Measurements from ENCODE around the gene HOGA1.

- TF ChIP-seq CTCF (IDR thresholded peaks at IDR 0.05) (no peak), POLR2A (IDR thresholded peaks at IDR 0.05) (no peak)
These were observed 75.4 kb downstream of the HOGA1 start for GRCh38 chr10:97659589-97659988.
